ENCODE results near the gene DOCK2.

DNA sequence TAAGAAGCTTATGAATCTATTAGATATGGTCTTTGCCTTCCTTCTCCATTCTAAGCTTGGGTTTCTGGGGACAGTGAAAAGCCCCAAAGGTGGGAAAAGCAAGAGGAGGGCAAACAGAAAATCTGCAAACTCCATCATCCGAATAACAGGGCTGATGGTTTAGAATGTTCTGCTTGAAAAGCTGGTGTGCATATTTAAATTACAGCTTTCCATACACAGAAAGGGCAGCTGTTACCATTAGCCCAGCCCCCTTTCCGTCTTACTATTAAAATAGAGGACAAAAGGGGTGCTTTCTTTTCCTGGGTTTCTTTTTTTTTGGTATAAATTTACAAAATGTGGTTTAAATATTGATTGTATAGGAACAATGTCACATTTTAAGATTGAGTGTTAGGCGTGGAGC lies 321.2 kb downstream of the DOCK2 start:
- TF ChIP-seq, protein P1, sequence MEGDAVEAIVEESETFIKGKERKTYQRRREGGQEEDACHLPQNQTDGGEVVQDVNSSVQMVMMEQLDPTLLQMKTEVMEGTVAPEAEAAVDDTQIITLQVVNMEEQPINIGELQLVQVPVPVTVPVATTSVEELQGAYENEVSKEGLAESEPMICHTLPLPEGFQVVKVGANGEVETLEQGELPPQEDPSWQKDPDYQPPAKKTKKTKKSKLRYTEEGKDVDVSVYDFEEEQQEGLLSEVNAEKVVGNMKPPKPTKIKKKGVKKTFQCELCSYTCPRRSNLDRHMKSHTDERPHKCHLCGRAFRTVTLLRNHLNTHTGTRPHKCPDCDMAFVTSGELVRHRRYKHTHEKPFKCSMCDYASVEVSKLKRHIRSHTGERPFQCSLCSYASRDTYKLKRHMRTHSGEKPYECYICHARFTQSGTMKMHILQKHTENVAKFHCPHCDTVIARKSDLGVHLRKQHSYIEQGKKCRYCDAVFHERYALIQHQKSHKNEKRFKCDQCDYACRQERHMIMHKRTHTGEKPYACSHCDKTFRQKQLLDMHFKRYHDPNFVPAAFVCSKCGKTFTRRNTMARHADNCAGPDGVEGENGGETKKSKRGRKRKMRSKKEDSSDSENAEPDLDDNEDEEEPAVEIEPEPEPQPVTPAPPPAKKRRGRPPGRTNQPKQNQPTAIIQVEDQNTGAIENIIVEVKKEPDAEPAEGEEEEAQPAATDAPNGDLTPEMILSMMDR (tag by site-specific recombination; IDR thresholded peaks at IDR 0.05), result no peak
- TF ChIP-seq ZNF202 (tag by site-specific recombination; IDR thresholded peaks at IDR 0.05; ENCODE audit: borderline replicate concordance) (no peak), SP2 (tag by site-specific recombination; IDR thresholded peaks at IDR 0.05) (no peak), ZNF510 (tag by site-specific recombination; IDR thresholded peaks at IDR 0.05; ENCODE audit: insufficient replicate concordance) (no peak), SALL2 (tag by site-specific recombination; IDR thresholded peaks at IDR 0.05; ENCODE audit: borderline replicate concordance) (no peak), ZNF670 (tag by site-specific recombination; IDR thresholded peaks at IDR 0.05; ENCODE audit: low read depth) (no peak), ZNF830 (tag by site-specific recombination; IDR thresholded peaks at IDR 0.05; ENCODE audit: low read depth) (no peak), ZNF341 (tag by site-specific recombination; IDR thresholded peaks at IDR 0.05; ENCODE audit: low read depth) (no peak)

Measured in HEK293 (cell line).